Upper lobe of left lung (tissue), 6 donors: ENCODE data around the gene MCTS1. TPM values are rescaled to one million over a fixed set of nuclear protein-coding genes. Genes with fewer than 3 reads are reported as not detected.
A peak's percentile ranks its signal among the peaks of the same experiment; 100 is the strongest.

Source experiments
- ATAC-seq, 2 donors: fragments of 200-7000 bp; cut with Tn5 transposase; one replicate each; pipeline ENCODE4 v1.9.1; 2022; ENCODE audit warnings: mild to moderate bottlenecking in 2 of 2, moderate library complexity in 2 of 2; ENCODE audit not compliant: low FRiP score in 2 of 2
- DNase-seq, 2 donors: peaks; one replicate each; pipeline ENCODE4 v3.0.0-alpha.2; 2019 to 2020
- H3K27ac ChIP-seq, 4 donors: fragments of 200-600 bp; sonication (generic); one replicate each; pipeline ENCODE4 v1.5.1; 2016 to 2019
- H3K27me3 ChIP-seq, 4 donors: fragments of 200-600 bp; sonication (generic); one replicate each; pipeline ENCODE4 v1.5.1; 2017 to 2019
- H3K36me3 ChIP-seq, 4 donors: fragments of 200-600 bp; sonication (generic); one replicate each; pipeline ENCODE4 v1.5.1; 2016 to 2019
- H3K4me1 ChIP-seq, 4 donors: fragments of 200-600 bp; sonication (generic); one replicate each; pipeline ENCODE4 v1.5.1; 2018 to 2019
- H3K4me3 ChIP-seq, 4 donors: fragments of 200-600 bp; sonication (generic); one replicate each; pipeline ENCODE4 v1.5.1; 2017 to 2019; ENCODE audit warnings: mild to moderate bottlenecking in 2 of 4, moderate library complexity in 1 of 4
- H3K9me3 ChIP-seq, 4 donors: fragments of 200-600 bp; sonication (generic); one replicate each; pipeline ENCODE4 v1.5.1; 2018 to 2019
- CTCF ChIP-seq, 6 experiments: fragments of 450-650 bp in 4 of 6; fragments of 200-600 bp in 2 of 6; sonication (generic) in 2 of 6; IDR thresholded peaks; one replicate each; pipeline ENCODE4 v1.5.1; 2016 to 2019; ENCODE audit warnings: antibody characterized with exemption in 6 of 6
- EP300 ChIP-seq, 4 donors: sonication (generic); formaldehyde crosslinking; IDR thresholded peaks; one replicate each; pipeline ENCODE4 v1.5.1; 2017; ENCODE audit warnings: antibody characterized with exemption in 4 of 4, control low read depth in 2 of 4
- POLR2A ChIP-seq, 4 donors: fragments of 450-650 bp; IDR thresholded peaks; one replicate each; pipeline ENCODE4 v1.5.1; 2016 to 2017; ENCODE audit warnings: antibody characterized with exemption in 4 of 4, mild to moderate bottlenecking in 2 of 4
- POLR2AphosphoS5 ChIP-seq, 2 donors: sonication (generic); formaldehyde crosslinking; IDR thresholded peaks; one replicate each; pipeline ENCODE4 v1.5.1; 2017; ENCODE audit warnings: antibody characterized with exemption in 2 of 2
- WGBS, 2 donors: methylation state at CpG; one replicate each; pipeline ENCODE4 v1.1.5; 2017 to 2018; 5-methylcytosine and 5-hydroxymethylcytosine counted together
- total RNA-seq, 6 donors: library from RNA; depleted of rRNA in 4 of 6; stranded (reverse); fragments of >200 nt in 4 of 6; gene quantifications; one replicate each; pipeline versions ENCODE4 v1.1.0 to v1.2.1, GENCODE V29; 2016 to 2021
- donor health status: DM: no; HTN: no; CAD: no; lungs with moderate emphysema.
- donor health status: DM: no; HTN: yes; CAD: no; lungs with severe emphysema.

The MCTS1 gene
- total RNA-seq, 6 donors from 2014 or later, result 4.8 to 28.3 (median 22.1) TPM

GRCh38 chrX:120653000-120653399 is 49.1 kb downstream of the MCTS1 start:
- ATAC-seq, result no peak
- Histone ChIP-seq H3K36me3 (no peaks in the 10 kb centered on the region), H3K27ac (no peak overlapping the region), H3K9me3 (no peaks in the 10 kb centered on the region), H3K4me3 (no peak overlapping the region), H3K4me1 (no peaks in the 10 kb centered on the region), H3K27me3 (no peaks in the 10 kb centered on the region)
- TF ChIP-seq POLR2AphosphoS5 (IDR thresholded peaks at IDR 0.05) (no peak), EP300 (IDR thresholded peaks at IDR 0.05) (no peak), CTCF (IDR thresholded peaks at IDR 0.05) (no peak), POLR2A (IDR thresholded peaks at IDR 0.05) (no peak)
- 48 to 67% methylated on average over 3 of the region's 3 CpGs for WGBS, 2 donors
- DNase-seq, result no peak

- no peak overlapping the region for H3K4me3 ChIP-seq
- H3K9me3 ChIP-seq, result no peaks in the 10 kb centered on the region
- no peak for DNase-seq
- TF ChIP-seq POLR2AphosphoS5 (IDR thresholded peaks at IDR 0.05) (no peak), EP300 (IDR thresholded peaks at IDR 0.05) (no peak), CTCF (IDR thresholded peaks at IDR 0.05) (no peak), POLR2A (IDR thresholded peaks at IDR 0.05) (no peak)
- no peaks in the 10 kb centered on the region for H3K27me3 ChIP-seq
- peak in 1 of 2 donors; percentile 58 for ATAC-seq
- no peaks in the 10 kb centered on the region for H3K4me1 ChIP-seq
- no peaks in the 10 kb centered on the region for H3K36me3 ChIP-seq
- H3K27ac ChIP-seq, result no peak overlapping the region
- 58 to 72% methylated on average over 6 of the region's 6 CpGs for WGBS, 2 donors
Measured at GRCh38 chrX:120660637-120661036, 56.7 kb downstream of the MCTS1 start.

Other genes with a start within 250 kb of the MCTS1 start
- gene ATP1B4, start 242.0 kb upstream of the MCTS1 start, total RNA-seq, result not detected
- 100 to 1,000 TPM in 4 of 6 donors, 10 to 100 TPM in 2; 28.0 to 145 (median 125) TPM for gene LAMP2, start 134.8 kb upstream of the MCTS1 start, total RNA-seq
- 10 to 100 TPM; 17.9 to 58.7 (median 31.1) TPM for gene CUL4B, start 43.1 kb upstream of the MCTS1 start, total RNA-seq
- gene C1GALT1C1, start 26.0 kb downstream of the MCTS1 start, total RNA-seq, result 10 to 100 TPM in 5 of 6 donors, 1 to 10 TPM in 1; 4.2 to 39.1 (median 18.0) TPM